Chondrocyte (in vitro differentiated cells): ENCODE data around the gene CRX. TPM values are rescaled to one million over a fixed set of nuclear protein-coding genes. Genes with fewer than 3 reads are reported as not detected.
A peak's percentile ranks its signal among the peaks of the same experiment; 100 is the strongest.
"Not testable (repeated sequence)": the region's sequence is repeated elsewhere in the genome, so short reads cannot be mapped to it uniquely, and the experiment has no call there.

Experiments used
- DNase-seq: peaks from one replicate; pipeline ENCODE4 v3.0.0; 2021; ENCODE audit warnings: mixed read lengths, low spot score
- H3K27ac Mint-ChIP-seq: one replicate; pipeline ENCODE4 v1.8.0; 2021; ENCODE audit warnings: mild to moderate bottlenecking, moderate library complexity, mixed read lengths; ENCODE audit not compliant: unreplicated experiment
- H3K27me3 Mint-ChIP-seq: 2 replicates; pipeline ENCODE4 v1.8.0; 2021; ENCODE audit warnings: low read depth, mixed read lengths
- H3K36me3 Mint-ChIP-seq: 2 replicates; pipeline ENCODE4 v1.8.0; 2021; ENCODE audit warnings: low read depth, mixed read lengths
- H3K4me1 Mint-ChIP-seq: 2 replicates; pipeline ENCODE4 v1.8.0; 2021; ENCODE audit warnings: low read depth, mild to moderate bottlenecking, mixed read lengths
- H3K4me3 Mint-ChIP-seq: one replicate; pipeline ENCODE4 v1.8.0; 2021; ENCODE audit warnings: mild to moderate bottlenecking, moderate library complexity, mixed read lengths; ENCODE audit not compliant: unreplicated experiment
- H3K9me3 Mint-ChIP-seq: 2 replicates; pipeline ENCODE4 v1.8.0; 2021; ENCODE audit warnings: low read depth, mixed read lengths
- CTCF ChIP-seq: fragments of 200-600 bp; sonication (generic); IDR thresholded peaks from 2 replicates; pipeline ENCODE4 v1.5.0; 2021; ENCODE audit warnings: antibody characterized with exemption, mild to moderate bottlenecking, moderate library complexity
- long read RNA-seq: library from polyadenylated mRNA; stranded (forward); transcript quantifications from one replicate; pipeline ENCODE4 v2.0.0, GENCODE V29; 2021
- total RNA-seq: library from RNA; stranded (reverse); gene quantifications from 3 replicates; pipeline ENCODE4 v1.2.1, GENCODE V29; 2021

CRX gene
- total RNA-seq, result not detected in 3 replicates
- long read RNA-seq, result 0 reads

- H3K27ac Mint-ChIP-seq, result no peak within 1 kb of the TSS
- DNase-seq, result no peak
- no peak within 1 kb of the TSS for H3K4me3 Mint-ChIP-seq
- peaks cover 42% of the 10 kb centered on the region for H3K27me3 Mint-ChIP-seq
- no peaks in the 10 kb centered on the region for H3K4me1 Mint-ChIP-seq
- H3K9me3 Mint-ChIP-seq, result no peaks in the 10 kb centered on the region
- no peaks in the 10 kb centered on the region for H3K36me3 Mint-ChIP-seq
- no peak for TF ChIP-seq CTCF
These were observed at the start of gene CRX for GRCh38 chr19:47821460-47822020. CRX (plus strand) TSS chr19:47821937; CDS start chr19:47834444, 12,507 bp downstream.

GRCh38 chr19:47776568-47776967, 45.2 kb upstream of the CRX start:
- Mint-ChIP-seq H3K4me3 (no peak overlapping the region), H3K27ac (no peak overlapping the region), H3K36me3 (peaks cover 5% of the 10 kb centered on the region), H3K4me1 (peaks cover 31% of the 10 kb centered on the region), H3K27me3 (no peaks in the 10 kb centered on the region), H3K9me3 (no peaks in the 10 kb centered on the region)
- TF ChIP-seq CTCF, result no peak
- DNase-seq, result no peak

- not testable (repeated sequence) for DNase-seq, H3K9me3 Mint-ChIP-seq, H3K36me3 Mint-ChIP-seq, H3K27me3 Mint-ChIP-seq
- Mint-ChIP-seq H3K4me3 (peak overlapping the region; percentile 98), H3K27ac (peak overlapping the region; percentile 94), H3K4me1 (peaks cover 38% of the 10 kb centered on the region)
These were observed 44.3 kb upstream of the CRX start for GRCh38 chr19:47777245-47778048.

- H3K4me1 Mint-ChIP-seq, result peaks cover 38% of the 10 kb centered on the region
- TF ChIP-seq CTCF, result no peak
- H3K36me3 Mint-ChIP-seq, result peaks cover 11% of the 10 kb centered on the region
- peak within 1 kb of the TSS; percentile 98 for H3K4me3 Mint-ChIP-seq
- no peaks in the 10 kb centered on the region for H3K27me3 Mint-ChIP-seq
- H3K27ac Mint-ChIP-seq, result peak within 1 kb of the TSS; percentile 94
- no peaks in the 10 kb centered on the region for H3K9me3 Mint-ChIP-seq
- DNase-seq, result no peak
These were observed 43.4 kb upstream of the CRX start, which contains the start of gene SELENOW for GRCh38 chr19:47778049-47778953. SELENOW (plus strand) TSS chr19:47778703; CDS start chr19:47778786, 83 bp downstream.

- Mint-ChIP-seq H3K4me1 (peaks cover 38% of the 10 kb centered on the region), H3K9me3 (no peaks in the 10 kb centered on the region), H3K4me3 (peak overlapping the region; percentile 98), H3K27me3 (no peaks in the 10 kb centered on the region), H3K36me3 (peaks cover 14% of the 10 kb centered on the region), H3K27ac (peak overlapping the region; percentile 94)
- TF ChIP-seq CTCF, result no peak
- DNase-seq, result no peak
These were observed 42.8 kb upstream of the CRX start for GRCh38 chr19:47778954-47779351.
